Activated naive CD4-positive, alpha-beta T cell treated with anti-CD3 and anti-CD28 coated beads for 36 hours (primary cell): ENCODE measurements around the gene ASTN2. TPM values are rescaled to one million over a fixed set of nuclear protein-coding genes. Genes with fewer than 3 reads are reported as not detected.

ENCODE experiments used
- CTCF ChIA-PET: fragments of 350-600 bp; sonication (Branson Sonifier 250); formaldehyde crosslinking; loops from one replicate; lab custom pipeline; 2021; ENCODE audit warnings: antibody characterized with exemption; lab: Charles Lee
- DNase-seq: peaks from one replicate; pipeline ENCODE4 v3.0.0-alpha.2; 2020
- H3K27ac Mint-ChIP-seq: one replicate; pipeline ENCODE4 v1.8.0; 2021; ENCODE audit warnings: mild to moderate bottlenecking, mixed read lengths
- H3K27me3 Mint-ChIP-seq: one replicate; pipeline ENCODE4 v1.8.0; 2021; ENCODE audit warnings: low read depth, mixed read lengths
- H3K36me3 Mint-ChIP-seq: one replicate; pipeline ENCODE4 v1.8.0; 2021; ENCODE audit warnings: low read depth, mixed read lengths
- H3K4me1 Mint-ChIP-seq: one replicate; pipeline ENCODE4 v1.8.0; 2021; ENCODE audit warnings: low read depth, mixed read lengths
- H3K4me3 Mint-ChIP-seq: one replicate; pipeline ENCODE4 v1.8.0; 2021; ENCODE audit warnings: mild to moderate bottlenecking, moderate library complexity, mixed read lengths
- H3K9me3 Mint-ChIP-seq: one replicate; pipeline ENCODE4 v1.8.0; 2021; ENCODE audit warnings: mixed read lengths
- intact Hi-C: fragments of 100-400 bp; cut with micrococcal nuclease; formaldehyde crosslinking; loops from one replicate; pipeline ENCODE4 v1.15.1; 2023
- total RNA-seq, 2 experiments: library from RNA; stranded (reverse); gene quantifications; one replicate each; pipeline ENCODE4 v1.2.3, GENCODE V29; 2021

The ASTN2 gene
- total RNA-seq, 2 experiments from 2014 or later, result 6.0 to 6.6 TPM

- H3K4me1 Mint-ChIP-seq, result no peaks in the 10 kb centered on the region
- no peak overlapping the region for H3K4me3 Mint-ChIP-seq
- no peak for DNase-seq
- intact Hi-C loops, result no loop called here
- CTCF ChIA-PET, result no interaction called here
- H3K36me3 Mint-ChIP-seq, result peaks cover 17% of the 10 kb centered on the region
- no peak overlapping the region for H3K27ac Mint-ChIP-seq
- H3K27me3 Mint-ChIP-seq, result no peaks in the 10 kb centered on the region
- no peaks in the 10 kb centered on the region for H3K9me3 Mint-ChIP-seq
Measured at GRCh38 chr9:116471093-116471906, 943.6 kb downstream of the ASTN2 start.

DNA sequence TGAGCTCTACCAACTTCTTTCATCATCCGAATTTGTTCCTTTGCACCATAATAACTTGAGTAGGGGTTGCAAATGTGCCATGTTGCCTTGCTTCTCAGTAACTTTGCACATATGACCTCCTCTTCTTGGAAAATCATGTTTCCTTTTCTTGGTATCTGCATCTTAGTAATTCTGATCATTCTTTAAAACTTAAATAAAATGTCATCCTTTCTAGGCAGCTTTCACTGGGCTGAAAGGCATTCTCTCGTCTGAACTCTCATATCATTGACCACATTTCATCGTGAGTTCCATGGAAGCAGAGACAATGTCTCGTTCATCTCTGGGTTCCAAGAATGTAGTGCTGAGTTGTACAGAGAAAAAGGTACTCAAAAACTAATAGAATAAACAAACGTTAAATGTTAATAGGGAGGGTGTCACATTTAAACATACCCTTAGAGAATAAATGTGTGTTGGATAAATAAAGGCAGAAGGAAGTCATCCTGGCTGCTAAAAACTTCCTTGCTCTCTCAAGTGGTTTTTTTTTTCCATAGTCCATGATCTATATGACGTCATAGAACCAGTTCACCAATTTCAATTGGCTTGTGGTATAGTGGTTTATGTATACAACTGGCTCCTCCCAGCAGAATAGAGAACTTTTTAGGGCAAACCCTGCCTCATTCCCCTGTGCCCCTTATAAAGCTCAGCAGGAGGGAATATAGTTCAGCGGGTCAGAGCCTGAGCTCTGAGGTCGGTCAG, 945.9 kb downstream of the ASTN2 start:
- no peak for DNase-seq
- Mint-ChIP-seq H3K27me3 (no peaks in the 10 kb centered on the region), H3K36me3 (peaks cover 10% of the 10 kb centered on the region), H3K27ac (no peak overlapping the region), H3K4me1 (no peaks in the 10 kb centered on the region), H3K4me3 (no peak overlapping the region), H3K9me3 (no peaks in the 10 kb centered on the region)
- intact Hi-C loops, result no loop called here
- CTCF ChIA-PET, result no interaction called here

- Mint-ChIP-seq H3K36me3 (peaks cover 8% of the 10 kb centered on the region), H3K27me3 (no peaks in the 10 kb centered on the region), H3K4me3 (no peak overlapping the region), H3K27ac (no peak overlapping the region), H3K4me1 (no peaks in the 10 kb centered on the region), H3K9me3 (no peaks in the 10 kb centered on the region)
- DNase-seq, result no peak
- CTCF ChIA-PET, result no interaction called here
- intact Hi-C loops, result no loop called here
Measured at GRCh38 chr9:116468369-116468768, 946.5 kb downstream of the ASTN2 start.

DNA sequence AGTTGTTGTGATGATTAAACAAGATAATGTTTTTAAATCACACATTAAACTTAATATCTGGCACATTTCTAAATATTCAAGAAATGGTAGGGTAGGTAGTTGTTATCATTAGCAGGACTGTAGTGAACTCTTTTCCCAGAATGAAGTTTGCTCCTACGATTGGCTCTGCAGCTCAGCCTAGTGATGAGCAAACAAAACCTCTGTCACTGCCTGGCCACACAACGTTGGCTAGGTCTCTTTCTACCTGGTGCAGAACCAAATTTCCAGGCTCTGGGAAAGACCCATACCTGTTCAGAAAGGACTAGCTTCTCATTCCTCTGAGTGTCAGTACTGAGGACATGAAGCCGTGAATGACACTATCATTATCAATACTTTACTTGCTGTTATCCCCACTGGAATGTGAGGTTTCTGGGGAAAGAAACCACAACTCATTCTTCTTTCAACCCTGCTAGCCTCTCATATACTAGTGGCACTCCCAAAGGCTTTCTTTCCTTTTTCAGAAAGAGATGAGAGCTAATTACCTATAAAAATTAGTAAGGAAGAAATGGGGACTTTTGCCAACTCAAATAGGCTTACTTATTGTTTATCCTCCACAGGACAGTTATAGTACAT, 947.0 kb downstream of the ASTN2 start:
- peaks cover 4% of the 10 kb centered on the region for H3K36me3 Mint-ChIP-seq
- CTCF ChIA-PET, result no interaction called here
- no peaks in the 10 kb centered on the region for H3K9me3 Mint-ChIP-seq

GRCh38 chr9:116466271-116467235, 948.3 kb downstream of the ASTN2 start:
- intact Hi-C loops, result no loop called here
- H3K27me3 Mint-ChIP-seq, result no peaks in the 10 kb centered on the region

More for the DNA sequence above, 947.0 kb downstream of the ASTN2 start:
- DNase-seq, result no peak
- Mint-ChIP-seq H3K4me3 (no peak overlapping the region), H3K4me1 (no peaks in the 10 kb centered on the region), H3K27ac (no peak overlapping the region), H3K27me3 (no peaks in the 10 kb centered on the region)
- intact Hi-C loops, result no loop called here

GRCh38 chr9:116465576-116466270, 949.1 kb downstream of the ASTN2 start:
- peaks cover 2% of the 10 kb centered on the region for H3K9me3 Mint-ChIP-seq
- peaks cover 4% of the 10 kb centered on the region for H3K36me3 Mint-ChIP-seq
- H3K4me1 Mint-ChIP-seq, result no peaks in the 10 kb centered on the region
- intact Hi-C loops, result no loop called here
- H3K27me3 Mint-ChIP-seq, result no peaks in the 10 kb centered on the region
- H3K4me3 Mint-ChIP-seq, result no peak overlapping the region
- H3K27ac Mint-ChIP-seq, result no peak overlapping the region
- CTCF ChIA-PET, result no interaction called here
- DNase-seq, result no peak

More at GRCh38 chr9:116466271-116467235, 948.3 kb downstream of the ASTN2 start:
- H3K4me1 Mint-ChIP-seq, result no peaks in the 10 kb centered on the region
- H3K9me3 Mint-ChIP-seq, result no peaks in the 10 kb centered on the region
- H3K36me3 Mint-ChIP-seq, result peaks cover 4% of the 10 kb centered on the region
- H3K27ac Mint-ChIP-seq, result no peak overlapping the region
- CTCF ChIA-PET, result no interaction called here
- DNase-seq, result no peak
- no peak overlapping the region for H3K4me3 Mint-ChIP-seq

- Mint-ChIP-seq H3K4me1 (no peaks in the 10 kb centered on the region), H3K36me3 (peaks cover 4% of the 10 kb centered on the region), H3K9me3 (peaks cover 2% of the 10 kb centered on the region), H3K27me3 (no peaks in the 10 kb centered on the region), H3K4me3 (no peak overlapping the region), H3K27ac (no peak overlapping the region)
- no peak for DNase-seq
- intact Hi-C loops, result no loop called here
- CTCF ChIA-PET, result no interaction called here
Measured at GRCh38 chr9:116464987-116465571, 949.8 kb downstream of the ASTN2 start.

- intact Hi-C loops, result no loop called here
- CTCF ChIA-PET, result no interaction called here
- Mint-ChIP-seq H3K27me3 (no peaks in the 10 kb centered on the region), H3K4me1 (no peaks in the 10 kb centered on the region), H3K4me3 (no peak overlapping the region), H3K27ac (no peak overlapping the region), H3K36me3 (peaks cover 4% of the 10 kb centered on the region), H3K9me3 (peaks cover 2% of the 10 kb centered on the region)
- no peak for DNase-seq
Measured at GRCh38 chr9:116464423-116464822, 950.4 kb downstream of the ASTN2 start.

- H3K27ac Mint-ChIP-seq, result no peak overlapping the region
- CTCF ChIA-PET, result no interaction called here
- intact Hi-C loops, result no loop called here
- DNase-seq, result no peak
- no peaks in the 10 kb centered on the region for H3K27me3 Mint-ChIP-seq
- H3K9me3 Mint-ChIP-seq, result peaks cover 15% of the 10 kb centered on the region
- H3K4me3 Mint-ChIP-seq, result no peak overlapping the region
- no peaks in the 10 kb centered on the region for H3K4me1 Mint-ChIP-seq
- H3K36me3 Mint-ChIP-seq, result peaks cover 5% of the 10 kb centered on the region
Measured at GRCh38 chr9:116461632-116462031, 953.2 kb downstream of the ASTN2 start.

DNA sequence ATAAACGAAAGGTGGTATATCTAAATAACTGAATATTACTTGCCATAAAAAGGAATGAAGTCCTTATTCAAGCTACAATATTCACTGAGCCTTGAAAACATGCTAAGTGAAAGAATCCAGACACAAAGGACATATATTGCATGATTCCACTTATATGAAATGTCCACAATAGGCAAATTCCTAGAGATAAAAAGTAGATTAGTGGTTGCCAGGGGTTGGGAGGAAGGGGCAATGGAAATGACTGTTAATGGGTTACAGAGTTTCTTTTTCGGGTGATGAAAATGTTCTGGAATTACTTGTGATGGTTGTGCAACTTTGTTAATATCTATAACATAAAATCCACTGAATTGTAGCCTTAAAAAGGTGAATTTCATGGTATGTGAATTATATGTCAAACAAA, 954.8 kb downstream of the ASTN2 start:
- Mint-ChIP-seq H3K9me3 (peaks cover 23% of the 10 kb centered on the region), H3K27ac (no peak overlapping the region), H3K4me1 (no peaks in the 10 kb centered on the region), H3K36me3 (peaks cover 5% of the 10 kb centered on the region), H3K27me3 (no peaks in the 10 kb centered on the region), H3K4me3 (no peak overlapping the region)
- intact Hi-C loops, result no loop called here
- no peak for DNase-seq
- CTCF ChIA-PET, result no interaction called here

GRCh38 chr9:116459576-116459975, 955.3 kb downstream of the ASTN2 start:
- no peaks in the 10 kb centered on the region for H3K4me1 Mint-ChIP-seq
- CTCF ChIA-PET, result no interaction called here
- H3K27me3 Mint-ChIP-seq, result no peaks in the 10 kb centered on the region
- DNase-seq, result no peak
- intact Hi-C loops, result no loop called here
- no peak overlapping the region for H3K27ac Mint-ChIP-seq
- H3K4me3 Mint-ChIP-seq, result no peak overlapping the region
- peaks cover 25% of the 10 kb centered on the region for H3K9me3 Mint-ChIP-seq
- peaks cover 5% of the 10 kb centered on the region for H3K36me3 Mint-ChIP-seq
